NCI-H2029 (cell line): ENCODE measurements around the gene HADHA.

Experiments
- DNase-seq: peaks from one replicate; lab custom pipeline; 2025; lab: John Stamatoyannopoulos, UW

The HADHA gene

DNA sequence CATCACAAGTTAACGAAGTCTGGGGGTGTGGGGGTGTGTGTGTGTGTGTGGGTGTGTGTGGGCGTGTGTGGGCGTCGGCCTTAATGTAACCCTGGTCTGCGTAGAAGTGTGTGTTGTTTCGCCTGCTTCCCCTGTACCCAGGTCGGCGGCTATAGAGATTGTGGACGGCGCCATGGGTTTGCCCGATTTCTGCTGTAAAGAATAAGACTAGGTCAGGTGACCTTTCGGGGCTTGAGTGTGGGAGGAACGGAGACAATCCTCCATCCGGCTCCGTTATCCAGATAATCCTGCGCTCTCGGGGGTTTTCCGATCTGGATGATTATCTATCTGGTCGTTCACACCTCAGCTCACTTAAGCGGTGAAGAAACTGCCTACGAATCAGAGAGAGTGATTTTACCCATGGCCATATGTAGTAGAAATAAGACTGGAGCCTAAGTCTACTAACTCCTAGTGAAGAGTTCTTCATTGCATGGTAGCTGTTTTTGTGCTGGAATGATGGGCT lies 850 bp upstream of the HADHA start:
- no peak for DNase-seq

DNA sequence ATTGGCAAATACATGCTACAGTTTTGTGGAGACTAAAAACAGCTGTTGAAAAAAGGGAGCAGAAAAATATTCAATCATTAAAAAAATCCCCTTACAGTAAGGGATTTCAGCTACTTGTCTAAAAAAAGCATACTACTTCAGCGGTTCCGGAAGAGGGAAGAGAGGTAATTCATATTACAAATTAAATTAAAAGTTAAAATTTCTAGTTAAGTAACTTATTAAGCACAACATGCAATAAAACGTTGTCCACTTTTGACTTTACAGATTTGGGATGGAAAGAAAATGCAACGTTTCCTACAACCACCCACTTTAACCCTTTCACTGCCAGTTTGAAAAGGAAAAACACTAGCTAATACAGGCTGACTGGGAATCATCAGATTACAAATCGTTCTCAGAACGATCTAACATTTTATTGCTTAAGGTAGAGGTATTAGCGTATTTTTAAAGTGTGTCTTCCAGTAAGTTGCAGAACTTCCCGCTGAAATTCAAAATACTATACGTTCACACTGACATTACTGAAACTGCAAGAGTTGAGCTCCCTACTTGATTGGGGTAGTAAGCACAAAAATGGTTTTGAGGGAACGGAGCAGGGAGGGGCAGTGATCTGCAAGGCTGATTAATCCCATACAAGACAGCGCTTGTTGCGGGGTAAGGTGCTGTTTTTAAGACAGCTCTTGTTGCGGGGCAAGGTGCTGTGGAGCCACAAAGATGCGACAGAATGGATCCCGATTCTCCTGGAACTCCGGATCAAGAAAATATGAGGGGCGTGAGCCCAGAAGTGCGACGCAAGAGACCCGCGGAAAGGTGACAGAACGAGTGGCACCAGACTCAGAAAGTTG lies 743 bp downstream of the HADHA start:
- peak; percentile 15 for DNase-seq

DNA sequence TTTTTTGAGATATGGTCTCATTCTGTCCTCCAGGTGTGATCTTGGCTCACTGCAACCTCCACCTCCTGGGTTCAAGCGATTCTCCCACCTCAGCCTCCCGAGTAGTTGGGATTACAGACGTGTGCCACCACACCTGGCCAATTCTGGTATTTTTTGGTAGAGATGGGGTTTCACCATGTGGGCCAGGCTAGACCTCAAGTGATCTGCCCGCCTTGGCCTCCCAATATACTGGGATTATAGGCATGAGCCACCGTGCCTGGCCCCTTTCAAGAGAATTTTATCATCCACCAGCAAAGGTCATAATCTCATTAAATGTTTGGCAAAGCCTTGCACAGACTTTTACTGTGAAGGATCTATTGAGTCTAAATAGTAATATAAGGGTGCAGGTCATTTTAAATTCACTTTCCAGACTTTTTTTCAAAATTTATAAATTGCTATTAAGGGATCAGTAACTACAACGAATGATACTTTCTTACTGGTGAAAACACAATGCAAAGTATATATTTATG lies 2.5 kb downstream of the HADHA start:
- no peak for DNase-seq

DNA sequence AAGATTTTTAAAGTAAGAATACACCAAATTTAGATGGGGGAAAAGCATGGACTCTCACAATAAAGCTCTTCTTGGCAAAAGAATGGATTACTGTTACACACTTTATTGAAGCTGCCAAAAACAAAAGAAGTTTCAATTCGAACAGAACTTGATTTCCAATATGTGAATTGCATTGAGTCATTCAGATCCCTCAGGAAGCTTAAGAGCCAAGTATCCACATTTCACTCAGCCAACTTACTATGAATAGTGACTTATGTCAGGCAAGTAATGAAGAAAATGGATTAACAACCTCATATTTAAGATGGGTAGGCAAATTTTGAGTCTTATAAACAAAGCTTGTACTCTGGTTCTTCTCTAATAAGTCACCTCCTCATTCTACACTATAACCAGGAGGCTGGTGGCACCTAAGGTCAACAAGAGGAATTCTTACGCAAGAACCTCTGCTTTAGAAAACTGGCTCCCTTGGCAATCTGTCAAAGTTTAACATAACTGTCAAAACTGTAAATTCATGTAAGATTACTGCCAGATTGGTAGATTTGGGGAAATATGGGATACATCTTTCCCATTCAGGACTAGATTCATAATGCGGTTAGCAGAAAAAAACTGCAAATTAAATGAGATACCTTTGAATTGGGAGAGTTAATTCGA lies 6.0 kb downstream of the HADHA start:
- DNase-seq, result no peak

DNA sequence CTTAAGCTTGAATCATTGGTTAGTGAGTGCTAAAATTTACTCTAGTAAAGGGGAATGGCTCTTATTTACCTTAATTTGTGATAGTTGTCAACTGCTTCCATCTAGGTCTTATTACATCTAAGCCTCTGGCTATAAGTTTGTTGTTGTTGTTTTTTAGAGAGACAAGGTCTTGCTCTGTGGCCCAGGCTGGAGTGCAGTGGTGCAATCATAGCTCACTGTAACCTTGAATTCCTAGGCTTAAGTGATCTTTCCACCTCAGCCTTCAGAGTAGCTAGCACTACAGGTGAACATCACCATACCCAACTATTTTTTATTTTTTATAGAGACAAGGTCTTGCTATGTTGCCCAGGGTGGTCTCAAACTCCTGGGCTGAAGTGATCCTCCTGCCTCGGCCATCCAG lies 6.6 kb downstream of the HADHA start:
- DNase-seq, result no peak

DNA sequence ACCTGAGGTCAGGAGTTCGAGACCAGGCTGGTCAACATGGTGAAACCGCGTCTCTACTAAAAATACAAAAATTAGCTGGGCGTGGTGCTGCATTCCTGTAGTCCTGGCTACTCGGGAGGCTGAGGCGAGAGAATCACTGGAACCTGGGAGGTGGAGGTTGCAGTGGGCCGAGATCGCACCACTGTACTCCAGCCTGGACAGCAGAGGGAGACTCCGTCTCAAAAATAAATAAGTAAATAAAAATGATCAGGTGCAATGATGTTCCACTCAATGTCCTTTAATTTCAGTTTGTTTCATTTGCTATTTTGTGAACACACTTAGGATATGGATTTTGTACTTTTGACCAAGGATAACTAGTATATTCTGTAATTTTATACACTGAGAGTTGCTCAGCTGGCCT lies 9.3 kb downstream of the HADHA start:
- DNase-seq, result no peak

DNA sequence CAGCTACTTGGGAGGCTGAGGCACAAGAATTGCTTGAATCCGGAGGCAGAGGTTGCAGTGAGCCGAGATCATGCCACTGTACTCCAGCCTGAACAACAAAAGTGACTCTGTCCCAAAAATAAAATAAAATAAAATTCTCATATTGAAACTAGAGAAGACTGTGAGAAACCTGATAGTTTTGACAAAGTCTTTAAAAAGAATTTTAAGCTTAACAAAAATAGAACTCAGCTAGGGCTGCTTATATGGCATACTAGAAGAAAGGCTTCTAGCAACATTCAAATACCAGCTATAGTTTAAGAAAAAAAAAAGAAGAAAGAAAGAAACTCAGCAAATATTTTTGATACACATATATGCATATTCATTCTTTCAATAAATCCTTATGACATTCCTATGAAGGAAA lies 13.6 kb downstream of the HADHA start:
- no peak for DNase-seq

DNA sequence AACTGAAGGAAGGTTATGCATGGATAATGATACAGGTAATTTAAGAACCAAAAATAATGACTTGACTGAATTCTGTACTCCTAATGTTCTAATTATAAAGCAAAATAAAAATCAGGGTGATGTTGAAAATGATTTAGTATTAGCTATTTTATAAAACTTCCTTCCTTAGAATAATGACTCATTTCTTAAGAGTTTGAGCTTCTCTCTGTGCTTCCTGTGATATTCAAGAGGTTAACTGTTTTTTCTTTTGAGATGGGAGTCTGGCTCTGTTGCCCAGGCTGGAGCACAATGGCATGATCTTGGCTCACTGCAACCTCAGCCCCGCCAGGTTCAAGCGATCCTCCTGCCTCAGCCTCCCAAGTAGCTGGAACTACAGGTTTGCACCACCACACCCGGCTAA lies 14.8 kb downstream of the HADHA start:
- no peak for DNase-seq

DNA sequence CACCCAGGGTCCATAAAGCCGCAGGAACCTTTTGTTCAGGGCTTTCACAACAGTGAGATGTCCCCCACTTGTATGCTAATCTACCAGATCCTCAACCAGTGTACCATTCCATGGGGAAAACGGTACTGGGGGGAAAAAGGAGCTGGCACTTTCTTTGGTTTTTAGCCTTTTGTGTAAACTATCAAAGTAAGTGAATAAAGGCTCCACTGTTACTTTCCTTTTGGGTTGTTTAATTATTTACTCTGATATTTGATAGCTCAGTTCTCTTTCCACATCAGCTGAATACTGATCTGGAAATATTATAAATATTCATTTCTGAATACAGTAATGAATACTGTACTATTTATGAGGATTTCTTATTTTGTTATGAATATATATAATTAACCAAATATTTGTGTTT lies 20.3 kb downstream of the HADHA start:
- DNase-seq, result no peak

DNA sequence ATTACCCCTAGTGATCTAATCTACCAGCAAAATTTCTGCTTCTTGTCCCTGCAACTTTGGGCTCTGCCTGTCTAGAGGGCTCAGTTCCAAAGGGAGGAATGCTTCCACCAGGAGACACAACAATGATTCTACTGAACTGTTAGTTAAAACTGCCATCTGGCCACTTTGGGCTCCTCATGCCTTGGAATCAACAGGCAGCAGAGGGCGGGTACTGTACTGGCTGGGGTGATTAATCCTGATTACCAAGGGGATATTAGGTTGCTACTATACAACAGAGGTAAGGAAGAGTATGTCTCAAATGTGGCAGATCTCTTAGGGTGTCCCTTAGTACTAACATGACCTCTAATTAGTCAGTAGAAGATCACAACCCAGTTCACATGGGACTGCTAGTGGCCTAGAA lies 21.4 kb downstream of the HADHA start:
- DNase-seq, result no peak

DNA sequence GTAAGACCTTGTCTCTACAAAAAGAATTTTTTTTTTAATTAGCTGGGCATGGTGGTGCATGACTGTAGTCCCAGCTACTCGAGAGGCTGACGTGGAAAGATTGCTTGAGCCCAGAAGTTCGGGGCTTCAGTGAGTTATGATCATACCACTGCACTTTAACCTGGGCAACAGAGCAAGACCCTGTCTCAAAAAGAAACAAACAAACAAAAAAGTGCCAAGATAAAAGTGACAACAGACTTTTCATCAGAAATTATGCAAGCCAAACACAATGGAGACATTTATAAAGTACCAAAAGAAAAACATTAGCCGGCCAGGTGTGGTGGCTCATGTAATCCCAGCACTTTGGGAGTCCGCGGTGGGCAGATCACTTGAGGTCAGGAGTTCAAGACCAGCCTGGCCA lies 26.7 kb downstream of the HADHA start:
- no peak for DNase-seq

DNA sequence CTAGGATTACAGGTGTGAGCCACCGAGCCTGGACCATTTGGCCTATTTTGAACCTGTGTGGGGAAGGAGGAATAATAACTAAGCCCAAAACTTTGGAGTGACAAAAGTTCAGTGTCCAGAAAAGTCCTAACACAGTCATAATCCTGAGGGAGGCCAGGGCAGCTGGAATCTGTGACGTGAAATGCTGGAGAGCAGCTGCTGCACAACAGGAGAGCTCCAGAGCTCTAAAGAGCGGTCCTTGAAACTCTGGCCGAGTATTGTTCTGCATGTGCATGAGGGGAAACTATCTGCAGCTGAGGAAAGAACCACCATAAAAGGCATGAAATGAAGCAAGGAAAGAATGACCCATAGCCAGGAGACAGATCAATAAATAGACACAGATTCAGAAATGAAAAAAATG lies 27.8 kb downstream of the HADHA start:
- no peak for DNase-seq

DNA sequence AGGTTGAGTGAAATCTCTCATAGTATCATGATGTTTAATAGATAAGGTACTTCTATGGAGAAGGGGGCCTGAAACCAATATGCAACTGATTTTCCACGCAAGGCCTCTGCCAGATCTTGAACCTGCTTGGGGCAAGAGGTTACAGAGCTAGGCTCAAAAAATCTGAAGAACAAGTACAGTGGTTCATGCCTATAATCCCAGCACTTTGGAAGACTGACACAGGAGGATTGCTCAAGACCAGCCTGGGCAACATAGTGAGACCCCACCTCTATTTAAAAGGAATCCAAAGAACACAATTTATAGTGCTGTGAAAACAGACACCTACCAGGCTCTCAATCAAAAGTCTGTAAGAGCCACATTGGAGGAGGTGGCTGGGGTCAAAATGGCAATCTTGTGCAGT lies 28.6 kb downstream of the HADHA start:
- no peak for DNase-seq

DNA sequence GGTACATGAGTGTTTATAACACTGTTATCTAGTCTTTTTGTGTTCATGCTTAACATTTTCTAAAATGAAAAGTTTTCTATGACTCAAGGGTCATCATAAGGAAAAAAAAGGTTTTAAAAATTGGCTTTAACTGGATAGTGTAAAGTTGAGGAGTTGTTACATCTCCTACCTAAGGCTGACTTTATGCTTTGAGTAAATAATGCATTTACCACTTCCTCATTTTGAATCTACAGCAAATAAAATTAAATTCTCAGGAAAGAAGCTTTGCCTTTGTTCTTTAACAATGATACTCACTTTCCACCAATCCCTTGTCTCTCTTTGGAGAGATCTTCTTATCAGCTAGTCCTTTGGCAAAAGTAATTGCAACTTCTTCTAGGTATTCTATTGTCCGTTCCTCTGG lies 29.7 kb downstream of the HADHA start:
- DNase-seq, result no peak

DNA sequence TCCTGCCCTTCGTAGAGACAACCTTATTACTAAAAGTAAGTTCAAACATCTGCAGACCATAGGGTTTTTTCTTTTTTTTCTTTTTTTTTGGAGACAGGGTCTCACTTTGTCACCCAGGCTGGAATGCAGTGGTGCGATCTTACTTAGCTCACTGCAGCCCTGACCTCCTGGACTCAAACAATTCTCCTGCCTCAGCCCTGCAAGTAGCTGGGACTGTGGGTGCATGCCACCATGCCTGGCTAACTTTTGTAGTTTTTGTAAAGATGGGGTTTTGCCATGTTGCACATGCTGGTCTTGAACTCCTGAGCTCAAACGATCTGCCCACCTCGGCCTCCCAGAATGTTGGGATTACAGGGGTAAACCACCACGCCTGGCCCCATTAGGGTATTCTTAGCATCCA lies 32.4 kb downstream of the HADHA start:
- DNase-seq, result no peak

DNA sequence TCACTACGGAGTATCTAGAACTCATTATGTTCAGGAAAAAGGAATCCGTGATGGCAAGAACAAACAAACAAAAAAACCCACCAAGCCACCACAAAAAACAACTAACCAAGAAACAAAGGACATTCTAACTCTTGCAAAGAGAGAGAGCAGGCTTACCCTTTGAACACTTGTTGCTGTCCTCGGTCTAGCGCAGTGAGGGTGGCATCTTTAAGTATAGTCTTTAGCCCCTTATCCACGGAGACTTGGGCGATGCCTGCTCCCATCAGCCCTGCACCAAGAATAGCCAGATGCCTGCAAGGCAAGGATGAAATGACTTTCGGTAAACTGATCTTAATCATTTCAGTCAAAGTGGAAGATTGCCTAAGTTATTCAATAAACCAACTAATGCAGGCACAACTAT lies 40.5 kb downstream of the HADHA start:
- DNase-seq, result no peak

DNA sequence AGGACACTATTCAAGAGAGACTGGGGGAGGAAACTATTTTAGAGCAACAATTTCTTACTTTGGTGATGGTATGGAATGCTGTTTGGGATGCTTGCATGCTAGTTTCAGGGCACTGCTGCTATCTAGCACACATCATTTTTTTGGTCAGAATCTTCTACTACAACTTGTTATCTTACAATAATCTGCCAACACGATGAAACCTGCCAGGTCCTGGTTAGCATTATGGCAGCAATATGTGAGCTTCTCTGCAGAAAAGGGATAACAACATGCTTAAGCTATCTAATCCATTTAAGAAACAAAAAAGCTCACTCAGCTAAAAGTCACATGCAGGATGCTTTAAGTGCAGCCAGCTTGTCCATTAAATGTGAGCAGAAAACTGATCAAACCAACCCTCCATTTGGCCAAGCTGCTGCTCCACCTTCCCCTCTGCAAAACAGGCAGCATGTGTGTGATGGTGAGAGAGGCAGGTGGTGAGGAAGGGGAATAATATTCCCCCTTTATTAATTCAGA lies 41.4 kb downstream of the HADHA start:
- no peak for DNase-seq

DNA sequence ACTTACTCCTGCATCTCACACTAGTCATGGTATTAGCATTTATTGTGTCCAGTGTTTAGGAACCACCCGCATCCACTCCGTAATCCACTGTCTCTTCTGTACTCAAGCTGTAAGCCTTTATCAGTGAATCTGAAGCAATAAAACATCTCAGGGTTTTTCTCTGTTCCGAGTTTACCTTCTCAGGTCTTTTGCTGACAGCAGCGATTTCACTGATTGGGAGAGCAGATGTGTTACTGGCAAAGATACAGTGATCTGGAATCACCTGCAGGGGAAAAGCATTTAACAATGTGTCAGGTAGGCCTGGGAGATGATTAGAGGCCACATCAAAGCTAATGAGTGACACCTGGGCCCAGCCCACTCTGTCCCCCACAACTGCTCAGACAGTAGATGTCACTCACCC lies 46.9 kb downstream of the HADHA start:
- no peak for DNase-seq

DNA sequence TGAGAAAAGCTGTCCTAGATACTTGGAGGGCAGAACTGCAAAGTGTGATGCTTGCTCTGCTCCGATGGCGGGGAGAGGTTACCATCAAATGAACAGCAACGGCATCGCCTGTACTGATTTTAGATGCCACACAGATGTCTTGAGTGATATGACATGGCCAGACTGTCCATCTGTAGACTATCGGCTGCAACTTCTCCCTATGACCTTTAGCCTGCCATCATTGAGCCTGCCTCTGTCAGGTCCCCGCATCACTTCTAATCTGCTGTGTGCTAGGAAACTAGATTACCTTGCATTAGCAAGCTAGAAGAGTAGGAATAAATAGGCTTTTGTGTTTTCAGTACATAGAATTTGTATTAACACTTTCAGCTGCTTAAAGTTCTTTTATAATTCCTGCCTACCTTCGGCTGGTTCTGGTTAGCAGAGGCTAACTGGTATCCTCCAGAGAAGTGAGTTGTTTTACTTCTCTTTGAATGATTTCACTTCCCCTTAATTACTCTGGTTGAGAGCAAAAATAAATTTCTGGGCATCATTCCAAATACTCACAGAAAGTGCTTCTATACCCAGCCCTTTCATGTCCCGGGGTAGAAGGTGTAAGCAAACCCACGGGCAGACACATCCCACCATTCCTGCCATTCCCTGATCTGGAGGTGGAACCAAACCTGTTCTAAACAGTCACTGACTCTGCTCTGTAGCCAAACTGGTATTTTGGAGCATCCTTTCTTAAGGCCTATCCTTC lies 47.6 kb downstream of the HADHA start:
- no peak for DNase-seq

DNA sequence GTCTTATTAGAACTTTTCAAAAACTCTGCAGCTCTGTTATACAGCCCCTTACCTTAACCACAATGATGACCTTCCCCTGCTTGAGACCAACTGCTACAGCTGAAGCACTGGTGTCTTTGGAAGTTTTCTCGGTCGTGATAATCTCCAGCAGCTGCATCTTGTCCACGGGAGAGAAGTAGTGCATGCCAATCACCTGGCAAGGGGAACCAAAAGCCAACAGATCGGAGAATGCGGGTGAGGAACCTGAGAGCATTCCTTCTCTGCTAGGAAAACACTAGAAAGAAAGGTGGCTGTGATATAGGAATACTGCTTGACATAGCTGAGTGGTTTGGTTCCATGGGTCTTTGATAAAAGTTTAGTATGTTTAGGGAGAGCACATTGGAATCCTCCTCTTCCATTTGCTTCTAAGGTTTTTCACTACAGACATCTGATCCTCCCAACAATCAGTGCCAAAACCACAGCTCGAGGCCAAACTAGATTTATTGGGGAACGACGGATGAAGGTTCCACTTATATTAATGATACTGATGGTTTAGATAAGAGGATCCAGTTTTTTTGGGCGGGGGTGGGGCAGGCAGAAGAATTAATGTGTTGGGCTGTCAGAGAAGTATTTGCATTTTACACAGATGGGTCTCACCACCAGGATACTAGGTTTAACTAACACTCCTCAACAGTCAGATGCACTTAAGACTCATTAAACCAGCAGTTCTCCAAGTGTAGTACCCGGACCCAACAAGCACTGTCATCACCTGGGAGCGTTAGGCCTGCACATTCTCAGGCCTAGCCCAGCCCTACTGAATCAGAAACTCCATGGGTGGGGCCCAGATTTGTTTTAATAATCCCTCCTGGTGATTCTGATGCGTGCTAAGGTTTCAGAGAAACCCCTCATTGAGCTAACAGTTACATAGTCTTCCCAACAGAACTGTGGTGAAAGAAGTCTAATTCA lies 49.1 kb downstream of the HADHA start:
- DNase-seq, result no peak

DNA sequence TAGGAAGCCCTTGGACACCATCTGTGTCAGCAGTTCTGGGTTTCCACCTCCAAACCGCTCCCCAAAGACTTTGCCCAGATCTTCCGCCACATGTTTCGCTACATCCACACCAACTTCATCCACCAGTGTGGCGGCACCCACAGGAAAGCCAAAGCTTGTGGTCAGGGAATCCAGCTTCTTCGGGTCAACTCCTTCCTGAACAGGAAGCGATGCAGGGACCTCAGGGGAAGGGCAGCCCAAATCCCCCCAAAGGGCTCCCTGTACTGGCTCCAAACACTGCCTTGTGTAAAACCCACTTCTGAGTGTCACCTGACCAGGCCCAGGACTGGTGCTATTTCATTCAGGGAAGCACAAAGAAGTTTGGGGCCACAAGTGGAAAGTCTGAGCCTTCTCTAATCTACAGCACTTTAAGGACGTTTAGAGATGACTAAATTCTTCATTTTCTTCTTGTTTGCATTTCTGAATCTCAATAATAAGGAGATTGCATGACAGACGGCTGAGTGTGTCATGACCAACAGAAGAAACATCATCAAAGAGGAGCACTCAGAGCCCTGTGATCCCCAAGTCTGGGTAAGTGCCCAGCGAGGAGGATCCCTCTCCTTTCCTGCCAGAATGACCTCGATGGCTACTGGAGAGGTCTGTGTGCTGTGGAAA lies 50.7 kb downstream of the HADHA start:
- DNase-seq, result no peak
